Mucosa of descending colon (tissue), 3 donors: ENCODE results near the gene EHD2. TPM values are rescaled to one million over a fixed set of nuclear protein-coding genes. Genes with fewer than 3 reads are reported as not detected.
A peak's percentile ranks its signal among the peaks of the same experiment; 100 is the strongest.
"Not testable (repeated sequence)": the region's sequence is repeated elsewhere in the genome, so short reads cannot be mapped to it uniquely, and the experiment has no call there.

Experiments
- ATAC-seq: fragments of 200-7000 bp; cut with Tn5 transposase; one replicate; pipeline ENCODE4 v1.9.1; 2020; ENCODE audit warnings: mild to moderate bottlenecking, moderate library complexity
- DNase-seq, 3 donors: peaks; one replicate each; pipeline ENCODE4 v3.0.0-alpha.2; 2020
- H3K36me3 ChIP-seq: fragments of 200-600 bp; one replicate; pipeline ENCODE4 v1.8.0; 2021; ENCODE audit warnings: low read depth, mild to moderate bottlenecking
- H3K4me1 ChIP-seq: fragments of 200-600 bp; one replicate; pipeline ENCODE4 v1.8.0; 2021; ENCODE audit warnings: low read depth, mild to moderate bottlenecking
- H3K4me3 ChIP-seq: fragments of 200-600 bp; one replicate; pipeline ENCODE4 v1.8.0; 2021; ENCODE audit warnings: mild to moderate bottlenecking
- H3K9me3 ChIP-seq: fragments of 200-600 bp; one replicate; pipeline ENCODE4 v1.8.0; 2021; ENCODE audit warnings: mild to moderate bottlenecking
- intact Hi-C, 2 donors: fragments of 100-400 bp; cut with DNase I in 1 of 2; cut with micrococcal nuclease in 1 of 2; formaldehyde crosslinking; loops; one replicate each; pipeline versions ENCODE4 v1.11.0 to v1.11.1; 2022; cut with DNase I, micrococcal nuclease
- total RNA-seq, 3 donors: library from RNA; stranded (reverse); fragmentation: NEBNext Ultra II Directional in 2 of 3; extraction: Animal tissue kit (Norgen Biotek cat#: 25700) in 2 of 3; gene quantifications; one replicate each; pipeline versions ENCODE4 v1.2.1 to v1.2.4, GENCODE V29; 2021 to 2023
- TF ChIP-seq, protein P1 (sequence below): fragments of 200-600 bp; IDR thresholded peaks from one replicate; pipeline ENCODE4 v1.8.0; 2022; ENCODE audit warnings: antibody characterized with exemption, mild to moderate bottlenecking
- donor health status: DM: no; HTN: no; CAD: no; lungs with moderate emphysema.
- donor health status: DM: no; HTN: no; CAD: no.
- donor health status: DM: no; HTN: yes; CAD: no.

The EHD2 gene
- total RNA-seq, 3 donors from 2014 or later: 10.8 to 108 (median 30.3) TPM

DNA sequence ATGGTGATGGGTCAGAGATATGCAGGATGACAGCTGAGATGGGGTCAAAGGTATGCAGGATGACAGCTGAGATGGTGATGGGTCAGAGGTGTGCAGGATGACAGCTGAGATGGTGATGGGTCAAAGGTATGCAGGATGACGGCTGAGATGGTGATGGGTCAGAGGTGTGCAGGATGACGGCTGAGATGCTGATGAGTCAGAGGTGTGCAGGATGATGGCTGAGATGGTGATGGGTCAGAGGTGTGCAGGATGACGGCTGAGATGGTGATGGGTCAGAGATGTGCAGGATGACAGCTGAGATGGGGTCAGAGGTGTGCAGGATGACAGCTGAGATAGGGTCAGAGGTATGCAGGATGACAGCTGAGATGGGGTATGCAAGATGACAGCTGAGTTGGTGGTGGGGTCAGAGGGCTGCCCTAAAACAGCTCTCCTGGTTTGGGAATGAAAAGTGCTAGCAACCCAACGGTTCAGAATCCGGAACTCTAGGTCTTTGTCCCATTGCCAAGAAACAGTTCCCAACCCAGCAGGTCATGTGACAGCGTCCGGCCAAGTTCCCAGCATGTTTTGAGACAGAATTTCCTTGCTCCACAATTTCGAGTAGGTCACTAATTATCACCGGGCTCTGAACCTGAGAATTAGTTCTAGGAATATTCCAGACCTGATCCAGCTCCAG lies 68.5 kb downstream of the EHD2 start:
- intact Hi-C loops: loop anchor here in 1 of 2 donors (10.0 kb wide), 1 partner anchor 67 kb away; the partner anchor contains the start of gene EHD2
- TF ChIP-seq, protein P1, sequence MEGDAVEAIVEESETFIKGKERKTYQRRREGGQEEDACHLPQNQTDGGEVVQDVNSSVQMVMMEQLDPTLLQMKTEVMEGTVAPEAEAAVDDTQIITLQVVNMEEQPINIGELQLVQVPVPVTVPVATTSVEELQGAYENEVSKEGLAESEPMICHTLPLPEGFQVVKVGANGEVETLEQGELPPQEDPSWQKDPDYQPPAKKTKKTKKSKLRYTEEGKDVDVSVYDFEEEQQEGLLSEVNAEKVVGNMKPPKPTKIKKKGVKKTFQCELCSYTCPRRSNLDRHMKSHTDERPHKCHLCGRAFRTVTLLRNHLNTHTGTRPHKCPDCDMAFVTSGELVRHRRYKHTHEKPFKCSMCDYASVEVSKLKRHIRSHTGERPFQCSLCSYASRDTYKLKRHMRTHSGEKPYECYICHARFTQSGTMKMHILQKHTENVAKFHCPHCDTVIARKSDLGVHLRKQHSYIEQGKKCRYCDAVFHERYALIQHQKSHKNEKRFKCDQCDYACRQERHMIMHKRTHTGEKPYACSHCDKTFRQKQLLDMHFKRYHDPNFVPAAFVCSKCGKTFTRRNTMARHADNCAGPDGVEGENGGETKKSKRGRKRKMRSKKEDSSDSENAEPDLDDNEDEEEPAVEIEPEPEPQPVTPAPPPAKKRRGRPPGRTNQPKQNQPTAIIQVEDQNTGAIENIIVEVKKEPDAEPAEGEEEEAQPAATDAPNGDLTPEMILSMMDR: no peak
- no peak overlapping the region for H3K4me3 ChIP-seq

DNA sequence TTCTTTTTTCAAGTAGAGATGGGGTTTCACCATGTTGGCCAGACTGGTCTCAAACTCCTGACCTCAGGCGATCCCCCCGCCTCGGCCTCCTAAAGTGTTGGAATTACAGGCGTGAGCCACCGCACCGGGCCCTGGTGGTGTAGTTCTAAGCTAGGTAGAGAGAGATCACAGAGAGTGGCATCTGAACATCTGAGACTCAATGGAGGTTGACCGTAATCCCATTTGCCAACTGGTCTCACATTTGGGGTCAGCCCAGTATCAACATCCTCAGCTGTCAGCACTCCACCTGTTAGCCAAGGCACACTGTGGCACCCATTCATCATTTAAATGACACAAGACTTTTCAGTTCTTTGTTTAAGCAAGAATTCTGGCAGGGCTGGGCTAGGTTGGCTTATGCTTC lies 73.3 kb downstream of the EHD2 start:
- peaks cover 9% of the 10 kb centered on the region for H3K36me3 ChIP-seq
- H3K4me3 ChIP-seq: no peak overlapping the region
- TF ChIP-seq, protein P1: no peak
- no peaks in the 10 kb centered on the region for H3K4me1 ChIP-seq
- DNase-seq (no peak), ATAC-seq (no peak)
- intact Hi-C loops: loop anchor here in 1 of 2 donors (10.0 kb wide), 1 partner anchor 72 kb away; the partner anchor contains the start of gene EHD2
- H3K9me3 ChIP-seq: no peaks in the 10 kb centered on the region

More for the DNA sequence above, 68.5 kb downstream of the EHD2 start:
- DNase-seq (peak in 1 of 3 donors; percentile 47), ATAC-seq (no peak)
- Histone ChIP-seq H3K9me3 (no peaks in the 10 kb centered on the region), H3K36me3 (peaks cover 9% of the 10 kb centered on the region), H3K4me1 (peaks cover 32% of the 10 kb centered on the region)

DNA sequence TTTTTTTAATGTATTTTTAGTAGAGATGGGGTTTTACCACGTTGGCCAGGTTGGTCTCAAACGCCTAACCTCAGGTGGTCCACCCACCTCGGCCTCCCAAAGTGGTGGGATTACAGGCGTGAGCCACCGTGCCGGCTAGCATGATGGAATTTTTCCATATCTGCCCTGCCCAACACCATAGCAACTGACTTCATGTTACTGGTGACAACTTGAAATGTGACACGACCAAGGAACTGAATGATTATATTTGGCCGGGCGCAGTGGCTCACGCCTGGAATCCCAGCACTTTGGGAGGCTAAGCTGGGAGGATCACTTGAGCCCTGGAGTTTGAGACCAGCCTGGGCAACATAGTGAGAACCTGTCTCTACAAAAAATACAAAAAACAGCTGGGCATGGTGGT lies 74.1 kb downstream of the EHD2 start:
- not testable (repeated sequence) for ATAC-seq, DNase-seq, H3K9me3 ChIP-seq, H3K4me3 ChIP-seq, H3K36me3 ChIP-seq, H3K4me1 ChIP-seq
- intact Hi-C loops: loop anchor here in 1 of 2 donors (10.0 kb wide), 1 partner anchor 73 kb away; the partner anchor contains the start of gene EHD2

DNA sequence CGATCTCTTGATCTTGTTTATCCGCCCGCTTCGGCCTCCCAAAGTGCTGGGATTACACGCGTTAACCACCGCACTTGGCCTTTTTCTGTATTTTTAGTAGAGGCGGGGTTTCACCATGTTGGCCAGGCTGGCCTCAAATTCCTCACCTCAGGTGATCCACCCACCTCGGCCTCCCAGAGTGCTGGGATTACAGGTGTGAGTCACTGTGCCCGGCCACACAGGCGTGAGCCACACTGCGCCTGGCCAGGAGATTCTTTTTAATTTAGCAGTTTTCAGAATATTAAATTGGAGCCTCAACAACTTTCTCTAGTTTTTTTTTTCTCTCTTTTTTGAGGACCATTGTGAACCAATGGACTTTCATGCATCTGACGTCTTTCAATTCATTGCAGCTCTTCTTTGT lies 76.6 kb downstream of the EHD2 start:
- intact Hi-C loops: loop anchor here in 1 of 2 donors (10.0 kb wide), 1 partner anchor 75 kb away; the partner anchor contains the start of gene EHD2

DNA sequence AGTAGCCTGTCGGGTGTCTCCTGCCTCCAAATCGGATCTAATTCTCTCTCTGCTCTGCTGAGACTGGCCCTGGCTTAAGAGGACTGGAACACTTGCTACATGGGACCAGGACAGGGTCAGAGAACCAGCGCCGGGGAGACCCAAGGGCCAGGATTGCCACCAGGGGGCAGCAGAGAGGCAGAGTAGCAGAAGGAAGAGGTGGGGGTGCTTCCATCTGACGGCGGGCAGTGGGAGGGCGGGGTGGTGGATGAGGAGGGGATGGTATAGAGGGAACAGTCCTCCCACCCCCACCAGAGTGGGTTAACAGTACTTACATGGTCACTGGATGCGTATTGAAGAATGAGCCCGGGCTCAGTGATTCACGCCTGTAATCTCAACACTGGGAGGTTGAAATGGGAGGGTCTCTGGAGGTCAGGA lies 77.2 kb downstream of the EHD2 start:
- no peak overlapping the region for H3K4me3 ChIP-seq
- peak; percentile 76 to 90 (median 85) for DNase-seq
- peaks cover under 1% of the 10 kb centered on the region for H3K36me3 ChIP-seq
- no peaks in the 10 kb centered on the region for H3K4me1 ChIP-seq
- TF ChIP-seq, protein P1: peak; percentile 80
- intact Hi-C loops: no loop called here
- no peaks in the 10 kb centered on the region for H3K9me3 ChIP-seq
- ATAC-seq: peak; percentile 79

More for the DNA sequence above, 76.6 kb downstream of the EHD2 start:
- not testable (repeated sequence) for H3K4me3 ChIP-seq, ATAC-seq, H3K9me3 ChIP-seq, DNase-seq, H3K36me3 ChIP-seq, H3K4me1 ChIP-seq

DNA sequence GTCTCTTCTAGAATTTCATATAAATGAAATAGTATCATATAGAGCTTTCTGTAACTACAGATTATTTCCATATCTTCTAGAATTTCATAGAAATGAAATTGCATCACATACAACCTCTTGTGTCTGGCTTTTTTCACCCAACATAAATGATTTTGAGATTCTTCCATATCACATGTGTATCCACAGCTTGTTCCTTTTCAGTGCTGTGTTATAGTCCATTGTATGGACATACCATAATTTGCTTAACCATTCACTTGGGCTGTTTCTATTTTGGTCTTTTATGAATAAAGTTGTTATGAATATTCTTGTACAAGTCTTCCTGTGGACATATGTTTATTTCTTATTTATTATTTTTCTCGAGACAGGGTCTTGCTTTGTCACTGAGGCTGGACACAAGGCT lies 79.4 kb downstream of the EHD2 start:
- H3K4me1 ChIP-seq: no peaks in the 10 kb centered on the region
- DNase-seq (no peak), ATAC-seq (no peak)
- TF ChIP-seq, protein P1: no peak
- no peaks in the 10 kb centered on the region for H3K9me3 ChIP-seq
- intact Hi-C loops: no loop called here
- H3K4me3 ChIP-seq: no peak overlapping the region
- no peaks in the 10 kb centered on the region for H3K36me3 ChIP-seq

Other genes with a start within 250 kb of the EHD2 start
- 10 to 100 TPM in 1 of 3 donors, 1 to 10 TPM in 1, under 1 TPM in 1; 0.75 to 17.5 (median 2.1) TPM for gene SLC8A2, start 241.5 kb upstream of the EHD2 start, total RNA-seq
- gene KPTN, start 229.2 kb upstream of the EHD2 start, total RNA-seq: 1 to 10 TPM; 5.5 to 8.9 (median 8.9) TPM
- 100 to 1,000 TPM; 109 to 145 (median 124) TPM for gene NAPA, start 198.4 kb upstream of the EHD2 start, total RNA-seq
- under 1 TPM in 1 of 3 donors, not detected in 2; 0.22 TPM for gene ZNF541, start 140.3 kb upstream of the EHD2 start, total RNA-seq
- gene BICRA, start 104.3 kb upstream of the EHD2 start, total RNA-seq: 10 to 100 TPM; 18.1 to 19.7 (median 18.5) TPM
- 100 to 1,000 TPM; 237 to 391 (median 284) TPM for gene NOP53, start 32.1 kb downstream of the EHD2 start, total RNA-seq
- gene SELENOW, start 65.3 kb downstream of the EHD2 start, total RNA-seq: 100 to 1,000 TPM; 228 to 527 (median 281) TPM
- not detected for gene TPRX1, start 91.1 kb downstream of the EHD2 start, total RNA-seq
- gene CRX, start 108.5 kb downstream of the EHD2 start, total RNA-seq: not detected
- not detected for gene TPRX2, start 145.8 kb downstream of the EHD2 start, total RNA-seq
- 1 to 10 TPM in 1 of 3 donors, under 1 TPM in 1, not detected in 1; 0.67 to 1.3 TPM for gene SULT2A1, start 172.9 kb downstream of the EHD2 start, total RNA-seq